C4-2B (cell line): ENCODE measurements around the gene EVI5.

Experiments used
- ZFX ChIP-seq: fragments of 450-650 bp; IDR thresholded peaks from 2 replicates; pipeline ENCODE4 v1.6.1; 2017
- TF ChIP-seq, protein P1 (sequence below): fragments of 450-650 bp; conservative IDR thresholded peaks from 2 replicates; pipeline ENCODE4 v1.5.1; 2017; ENCODE audit warnings: mild to moderate bottlenecking

DNA sequence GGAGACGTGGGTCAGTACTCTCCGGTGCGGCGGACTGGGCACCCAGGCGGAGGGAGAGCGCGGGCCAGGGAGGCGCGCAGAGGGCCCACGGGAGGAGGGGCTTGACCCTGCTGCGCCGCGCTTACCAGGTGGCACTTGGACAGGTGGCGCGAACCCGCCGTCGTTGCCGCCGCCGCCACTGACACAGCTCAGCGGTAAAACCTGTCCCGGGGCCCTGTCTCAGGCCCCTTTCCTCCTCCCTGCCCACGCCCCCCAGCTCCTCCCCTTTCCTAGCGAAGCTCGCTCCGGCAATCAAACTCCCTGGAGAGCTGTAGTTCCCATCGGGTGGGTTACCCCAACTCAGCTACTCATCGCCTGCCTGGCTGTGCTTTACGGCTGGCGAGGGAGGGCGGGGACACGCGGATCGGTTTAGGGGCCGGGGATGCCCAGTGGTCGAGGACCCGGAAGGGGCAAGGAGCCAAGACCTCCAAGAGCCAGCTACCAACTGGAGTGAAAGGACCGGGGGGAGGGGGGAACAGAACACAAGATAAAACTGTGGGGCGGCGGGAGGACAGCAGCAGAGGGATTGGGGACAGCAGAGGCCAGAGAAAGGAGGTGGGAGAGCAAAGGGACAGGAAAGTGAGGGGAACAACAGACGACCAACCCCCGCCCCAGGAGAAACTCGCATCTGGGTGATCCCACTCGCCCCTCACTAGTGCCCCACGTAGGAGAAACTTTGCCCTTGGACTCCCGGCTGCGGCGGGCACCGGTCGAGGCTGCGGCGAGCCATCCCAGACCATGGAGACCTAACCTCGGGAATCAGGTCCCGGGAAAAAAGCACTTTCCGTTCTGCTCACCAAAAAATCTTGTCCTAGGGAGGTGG is 301.1 kb downstream of the EVI5 start:
- TF ChIP-seq, protein P1, sequence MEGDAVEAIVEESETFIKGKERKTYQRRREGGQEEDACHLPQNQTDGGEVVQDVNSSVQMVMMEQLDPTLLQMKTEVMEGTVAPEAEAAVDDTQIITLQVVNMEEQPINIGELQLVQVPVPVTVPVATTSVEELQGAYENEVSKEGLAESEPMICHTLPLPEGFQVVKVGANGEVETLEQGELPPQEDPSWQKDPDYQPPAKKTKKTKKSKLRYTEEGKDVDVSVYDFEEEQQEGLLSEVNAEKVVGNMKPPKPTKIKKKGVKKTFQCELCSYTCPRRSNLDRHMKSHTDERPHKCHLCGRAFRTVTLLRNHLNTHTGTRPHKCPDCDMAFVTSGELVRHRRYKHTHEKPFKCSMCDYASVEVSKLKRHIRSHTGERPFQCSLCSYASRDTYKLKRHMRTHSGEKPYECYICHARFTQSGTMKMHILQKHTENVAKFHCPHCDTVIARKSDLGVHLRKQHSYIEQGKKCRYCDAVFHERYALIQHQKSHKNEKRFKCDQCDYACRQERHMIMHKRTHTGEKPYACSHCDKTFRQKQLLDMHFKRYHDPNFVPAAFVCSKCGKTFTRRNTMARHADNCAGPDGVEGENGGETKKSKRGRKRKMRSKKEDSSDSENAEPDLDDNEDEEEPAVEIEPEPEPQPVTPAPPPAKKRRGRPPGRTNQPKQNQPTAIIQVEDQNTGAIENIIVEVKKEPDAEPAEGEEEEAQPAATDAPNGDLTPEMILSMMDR = no peak
- no peak for TF ChIP-seq ZFX
